HepG2 (cell line): ENCODE results near the gene ENKUR. TPM values are rescaled to one million over a fixed set of nuclear protein-coding genes. Genes with fewer than 3 reads are reported as not detected.
A peak's percentile ranks its signal among the peaks of the same experiment; 100 is the strongest.

Source experiments
- ATAC-seq: fragments of 200-7000 bp; cut with Tn5 transposase; 3 replicates; pipeline ENCODE4 v1.9.1; 2020; ENCODE audit warnings: mild to moderate bottlenecking, moderate library complexity
- BruUV-seq: library from RNA; stranded (reverse); fragments of 400-500 nt; replicated peaks from 2 replicates; lab custom pipeline; 2021; lab: Mats Ljungman, UMichigan
- CTCF ChIA-PET: fragments of 300-600 bp; formaldehyde crosslinking; extraction: SDS; loops from one replicate; lab custom pipeline; 2021; ENCODE audit warnings: low total read pairs, inconsistent platforms, low intra/inter-chr PET ratio; lab: Yijun Ruan, JAX
- POLR2A ChIA-PET: fragments of 350-600 bp; sonication (Branson Sonifier 250); formaldehyde crosslinking; loops from one replicate; lab custom pipeline; 2020; ENCODE audit warnings: antibody characterized with exemption, inconsistent platforms; lab: Yijun Ruan, JAX
- DNase-seq: peaks from one replicate; pipeline ENCODE4 v3.0.0-alpha.2; 2015; ENCODE audit warnings: low spot score
- FAIRE-seq: peaks from 3 replicates; lab custom pipeline; 2011; peaks lifted over from hg19 to GRCh38; lab: Jason Lieb, UNC
- H2AFZ ChIP-seq: one replicate; pipeline ENCODE4 v1.6.1; 2011; ENCODE audit warnings: low read length, inconsistent platforms
- H3K27ac ChIP-seq: fragments of 300-600 bp; 3 replicates; pipeline ENCODE4 v1.8.0; 2011; ENCODE audit warnings: mixed run types, mild to moderate bottlenecking, mixed read lengths, low read length, inconsistent platforms; ENCODE audit not compliant: insufficient read depth; ENCODE audit errors: extremely low read length
- H3K27me3 ChIP-seq, 2 experiments: fragments of 200-600 bp in 1 of 2; 2 replicates in 1 of 2; 3 replicates in 1 of 2; pipeline versions ENCODE4 v1.6.0 to v1.8.0; 2011; ENCODE audit warnings: low read length in 2 of 2, mild to moderate bottlenecking in 2 of 2, moderate library complexity in 2 of 2, inconsistent platforms in 1 of 2; ENCODE audit not compliant: insufficient read depth in 2 of 2, control insufficient read depth in 1 of 2
- H3K36me3 ChIP-seq, 2 experiments: fragments of 200-600 bp in 1 of 2; replicated peaks in 1 of 2; 2 replicates in 1 of 2; 3 replicates in 1 of 2; pipeline versions ENCODE4 v1.5.1 to v1.8.0; 2011; ENCODE audit warnings: low read length in 2 of 2, inconsistent platforms in 1 of 2; ENCODE audit not compliant: insufficient read depth in 2 of 2, control insufficient read depth in 1 of 2
- H3K4me1 ChIP-seq: 2 replicates; pipeline ENCODE4 v1.5.1; 2012; ENCODE audit warnings: low read length, inconsistent platforms; ENCODE audit not compliant: insufficient read depth
- H3K4me2 ChIP-seq: 2 replicates; pipeline ENCODE4 v1.6.0; 2011; ENCODE audit warnings: low read depth, low read length, inconsistent platforms
- H3K4me3 ChIP-seq, 3 experiments: fragments of 200-600 bp in 1 of 3; sonication (generic), shearing (Covaris generic) in 1 of 3; replicated peaks in 1 of 3; 2 replicates each; pipeline ENCODE4 v1.5.1; 2011 to 2016; ENCODE audit warnings: low read length in 3 of 3, inconsistent platforms in 2 of 3, low read depth in 2 of 3, mild to moderate bottlenecking in 2 of 3, control low read depth in 1 of 3, mixed read lengths in 1 of 3; ENCODE audit not compliant: insufficient read depth in 1 of 3
- H3K79me2 ChIP-seq: one replicate; pipeline ENCODE4 v1.6.1; 2011; ENCODE audit warnings: low read length, inconsistent platforms; ENCODE audit not compliant: insufficient read depth
- H3K9ac ChIP-seq: 2 replicates; pipeline ENCODE4 v1.6.0; 2011; ENCODE audit warnings: mild to moderate bottlenecking, low read depth, low read length, inconsistent platforms; ENCODE audit not compliant: insufficient read depth
- H3K9me3 ChIP-seq: 2 replicates; pipeline ENCODE4 v1.5.1; 2012; ENCODE audit warnings: mild to moderate bottlenecking, low read length
- H4K20me1 ChIP-seq: 2 replicates; pipeline ENCODE4 v1.6.0; 2011; ENCODE audit warnings: inconsistent platforms, mild to moderate bottlenecking, low read length, moderate library complexity; ENCODE audit not compliant: insufficient read depth
- AHDC1 ChIP-seq: sonication (generic); formaldehyde crosslinking; IDR thresholded peaks from 2 replicates; pipeline ENCODE4 v1.5.1; 2020; ENCODE audit warnings: mild to moderate bottlenecking, missing genetic modification reagents, borderline replicate concordance
- ATF3 ChIP-seq: sonication (generic); formaldehyde crosslinking; IDR thresholded peaks from 2 replicates; pipeline ENCODE4 v1.4.0; 2020; ENCODE audit warnings: missing genetic modification reagents
- CEBPB ChIP-seq: IDR thresholded peaks from 2 replicates; pipeline ENCODE4 v1.6.1; 2011; ENCODE audit warnings: low read depth, low read length, improper control_type of control experiment, borderline replicate concordance
- CEBPG ChIP-seq: IDR thresholded peaks from 2 replicates; pipeline ENCODE4 v1.6.1; 2016
- EP300 ChIP-seq, 3 experiments: sonication (generic) in 1 of 3; formaldehyde crosslinking in 1 of 3; IDR thresholded peaks; 2 replicates each; pipeline versions ENCODE4 v1.5.1 to v1.6.1; 2011 to 2020; ENCODE audit warnings: low read depth in 2 of 3, low read length in 2 of 3, borderline replicate concordance in 1 of 3, improper control_type of control experiment in 1 of 3, mild to moderate bottlenecking in 1 of 3, missing genetic modification reagents in 1 of 3, moderate library complexity in 1 of 3
- FOSL1 ChIP-seq: sonication (generic); formaldehyde crosslinking; IDR thresholded peaks from 2 replicates; pipeline ENCODE4 v1.9.0; 2021; ENCODE audit warnings: missing genetic modification reagents, borderline replicate concordance
- GATAD2A ChIP-seq: IDR thresholded peaks from 2 replicates; pipeline ENCODE4 v1.6.1; 2016
- JUNB ChIP-seq: sonication (generic); formaldehyde crosslinking; IDR thresholded peaks from 2 replicates; pipeline ENCODE4 v1.8.0; 2022; ENCODE audit warnings: missing genetic modification reagents, mild to moderate bottlenecking, borderline replicate concordance
- JUND ChIP-seq: sonication (generic); formaldehyde crosslinking; IDR thresholded peaks from 2 replicates; pipeline ENCODE4 v1.8.0; 2022; ENCODE audit warnings: mild to moderate bottlenecking, missing genetic modification reagents
- LCORL ChIP-seq, 2 experiments: fragments of 450-650 bp in 1 of 2; sonication (generic) in 1 of 2; formaldehyde crosslinking in 1 of 2; IDR thresholded peaks; 2 replicates each; pipeline versions ENCODE4 v1.5.0 to v1.6.1; 2017 to 2020; ENCODE audit warnings: antibody characterized with exemption in 1 of 2, missing genetic modification reagents in 1 of 2
- PLRG1 ChIP-seq: fragments of 450-650 bp; conservative IDR thresholded peaks from 2 replicates; pipeline ENCODE4 v1.6.1; 2016
- SMYD3 ChIP-seq: sonication (generic); formaldehyde crosslinking; IDR thresholded peaks from 2 replicates; pipeline ENCODE4 v1.8.1; 2023; ENCODE audit warnings: mild to moderate bottlenecking, missing genetic modification reagents
- TBX2 ChIP-seq: sonication (generic); formaldehyde crosslinking; IDR thresholded peaks from 2 replicates; pipeline ENCODE4 v1.5.0; 2020; ENCODE audit warnings: missing genetic modification reagents, mild to moderate bottlenecking, borderline replicate concordance
- ZNF18 ChIP-seq: sonication (generic); formaldehyde crosslinking; IDR thresholded peaks from 2 replicates; pipeline ENCODE4 v1.8.0; 2022; ENCODE audit warnings: mild to moderate bottlenecking, missing genetic modification reagents; ENCODE audit not compliant: insufficient replicate concordance
- ZNF329 ChIP-seq: sonication (generic); formaldehyde crosslinking; IDR thresholded peaks from 2 replicates; pipeline ENCODE4 v1.9.0; 2021; ENCODE audit warnings: low read depth, mild to moderate bottlenecking, missing genetic modification reagents
- ZNF580 ChIP-seq: IDR thresholded peaks from 2 replicates; pipeline ENCODE4 v1.6.1; 2016; ENCODE audit warnings: low read depth, borderline replicate concordance
- WGBS: methylation state at CpG from one replicate; pipeline ENCODE4 v1.1.6; 2017; ENCODE audit warnings: low lambda C conversion rate; 5-methylcytosine and 5-hydroxymethylcytosine counted together
- in situ Hi-C: cut with HindIII; loops from 2 replicates; pipeline ENCODE4 v1.10.0; 2017; ENCODE audit warnings: low pct_unique_long_range_greater_than_20kb; ENCODE audit not compliant: extremely low pct_ligation_motif_present
- intact Hi-C: fragments of 100-400 bp; cut with micrococcal nuclease; formaldehyde crosslinking; loops from one replicate; pipeline ENCODE4 v1.10.0; 2022; ENCODE audit not compliant: unreplicated experiment
- polyA plus RNA-seq, 8 experiments: library from polyadenylated mRNA; depleted of rRNA in 3 of 8; stranded (reverse) in 7 of 8; unstranded in 1 of 8; fragments of >200 nt; fragmentation: Illumina TruSeq in 4 of 8; extraction: Trizol in 4 of 8; gene quantifications; 2 replicates each; pipeline versions ENCODE4 v1.2.1 to v1.2.3, GENCODE V29; 2011 to 2016; ENCODE audit warnings: low read depth in 4 of 8, missing spikeins in 1 of 8, mixed read lengths in 1 of 8; ENCODE audit not compliant: insufficient read depth in 1 of 8
- total RNA-seq, 5 experiments: library from RNA; depleted of rRNA; stranded (reverse); fragments of >200 nt; fragmentation: Illumina TruSeq; extraction: Trizol; gene quantifications; 2 replicates each; pipeline ENCODE4 v1.2.3, GENCODE V29; 2016; ENCODE audit warnings: low read depth in 1 of 5

The ENKUR gene
- total and polyA plus RNA-seq, 2 of the 13 experiments (the other 11 are each of a cell fraction or from before 2014, with no cell fraction given): 0.15 TPM

GRCh38 chr10:25059990-25060389, 44.0 kb upstream of the ENKUR start:
- intact Hi-C loops (loop anchor here (5.0 kb wide), 1 partner anchor 43 kb away; the partner anchor contains the start of genes ENKUR and THNSL1), in situ Hi-C loops (loop anchor here (5.0 kb wide), 1 partner anchor 43 kb away; the partner anchor contains the start of genes ENKUR and THNSL1)
- ATAC-seq (peak; percentile 72), FAIRE-seq (peak; percentile 66), DNase-seq (peak; percentile 87)
- no peaks in the 10 kb centered on the region for H3K79me2 ChIP-seq
- no peaks in the 10 kb centered on the region for H3K9me3 ChIP-seq
- peaks cover 49% of the 10 kb centered on the region for H3K4me1 ChIP-seq
- ChIA-PET POLR2A (no interaction called here), CTCF (no interaction called here)
- no peak overlapping the region for H3K4me3 ChIP-seq
- no peak overlapping the region for H3K9ac ChIP-seq
- no peak overlapping the region for H3K27ac ChIP-seq
- no TSS peak for BruUV-seq
- H3K4me2 ChIP-seq: peak overlapping the region; percentile 28
- no peak overlapping the region for H2AFZ ChIP-seq
- no peaks in the 10 kb centered on the region for H4K20me1 ChIP-seq
- 7% methylated on average over 7 of the region's 7 CpGs for WGBS
- H3K27me3 ChIP-seq: no peaks in the 10 kb centered on the region
- no peaks in the 10 kb centered on the region for H3K36me3 ChIP-seq
- TF ChIP-seq SMYD3 (CRISPR knock-in tag) (0 out of 2 replicates have a peak, but pooled peaks have one; percentile 32), ZNF329 (CRISPR knock-in tag) (no peak), LCORL (IDR thresholded peaks at IDR 0.05) (no peak), LCORL (CRISPR knock-in tag; IDR thresholded peaks at IDR 0.05) (peak; percentile 57; the same call in 1 of the 2 replicates), AHDC1 (peak; percentile 16; the same call in 1 of the 2 replicates), EP300 (IDR thresholded peaks at IDR 0.05; ENCODE audit: low read depth in 2 of 2, low read length in 2 of 2) (peak in 1 of 2 experiments; percentile 57; a peak in 2 of 4 replicates), EP300 (CRISPR knock-in tag; IDR thresholded peaks at IDR 0.05; ENCODE audit: borderline replicate concordance) (no peak), CEBPG (CRISPR knock-in tag) (peak; percentile 70), FOSL1 (CRISPR knock-in tag) (peak; percentile 90; the same call in 1 of the 2 replicates), ATF3 (CRISPR knock-in tag) (peak; percentile 95), GATAD2A (0 out of 2 replicates have a peak, but pooled peaks have one; percentile 9), JUND (CRISPR knock-in tag) (peak; percentile 87; the same call in 1 of the 2 replicates), ZNF580 (CRISPR knock-in tag) (no peak), ZNF18 (CRISPR knock-in tag) (no peak), TBX2 (CRISPR knock-in tag) (peak; percentile 26; the same call in 1 of the 2 replicates), PLRG1 (no peak), CEBPB (peak; percentile 77; the same call in 1 of the 2 replicates), JUNB (CRISPR knock-in tag) (peak; percentile 77; the same call in 1 of the 2 replicates)
